Measurements from ENCODE around the gene GARIN5A. TPM values are rescaled to one million over a fixed set of nuclear protein-coding genes. Genes with fewer than 3 reads are reported as not detected.

GARIN5A gene
- polyA plus RNA-seq, 3 donors: 7.9 to 10.7 (median 10.0) TPM

DNA sequence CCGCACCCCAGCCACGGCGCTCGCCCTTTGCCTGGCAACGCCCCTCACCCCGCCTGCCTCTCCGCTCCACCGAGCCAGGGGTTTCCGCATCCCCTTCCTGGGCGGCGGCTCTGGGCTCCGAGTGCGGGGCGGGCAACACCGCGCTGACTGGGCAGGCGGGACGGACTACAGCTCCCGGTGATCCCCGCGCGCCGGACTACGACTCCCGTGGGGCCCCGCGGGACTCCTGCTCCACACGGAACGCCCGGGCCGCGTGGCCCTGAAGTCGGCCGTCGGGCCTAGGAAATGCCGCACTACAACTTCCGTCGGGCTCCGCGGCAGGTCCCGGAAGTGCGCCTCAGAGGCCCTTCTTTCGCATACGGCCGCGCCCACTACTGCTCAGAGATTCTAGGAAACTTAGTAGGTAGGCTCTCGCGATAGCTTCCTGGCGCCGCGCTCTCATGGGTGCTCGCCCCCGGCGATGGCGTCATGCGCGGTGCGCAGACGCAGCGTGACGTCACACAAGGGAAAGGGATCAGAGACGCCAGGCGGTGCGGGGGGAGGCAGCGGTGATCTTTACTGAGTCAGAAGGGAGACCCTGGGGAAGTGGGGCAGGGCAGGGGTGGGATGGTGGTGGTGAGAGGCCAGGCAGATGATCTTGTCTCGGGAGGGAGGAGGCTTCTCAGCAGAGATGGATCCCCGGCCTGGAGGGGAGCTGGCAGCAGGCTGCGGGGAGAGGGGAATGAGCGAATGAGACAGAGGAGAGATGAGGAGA, 34.6 kb upstream of the GARIN5A start, which contains the start of gene JOSD2:
TSS of gene JOSD2 (minus strand) at position 123 of the 754 bp plus-strand sequence. CDS start 760 bp downstream, outside the sequence.
- peak; percentile 99 for DNase-seq

- peak; percentile 86 for DNase-seq
These were observed 34.0 kb upstream of the GARIN5A start for GRCh38 chr19:50510700-50511068.

DNA sequence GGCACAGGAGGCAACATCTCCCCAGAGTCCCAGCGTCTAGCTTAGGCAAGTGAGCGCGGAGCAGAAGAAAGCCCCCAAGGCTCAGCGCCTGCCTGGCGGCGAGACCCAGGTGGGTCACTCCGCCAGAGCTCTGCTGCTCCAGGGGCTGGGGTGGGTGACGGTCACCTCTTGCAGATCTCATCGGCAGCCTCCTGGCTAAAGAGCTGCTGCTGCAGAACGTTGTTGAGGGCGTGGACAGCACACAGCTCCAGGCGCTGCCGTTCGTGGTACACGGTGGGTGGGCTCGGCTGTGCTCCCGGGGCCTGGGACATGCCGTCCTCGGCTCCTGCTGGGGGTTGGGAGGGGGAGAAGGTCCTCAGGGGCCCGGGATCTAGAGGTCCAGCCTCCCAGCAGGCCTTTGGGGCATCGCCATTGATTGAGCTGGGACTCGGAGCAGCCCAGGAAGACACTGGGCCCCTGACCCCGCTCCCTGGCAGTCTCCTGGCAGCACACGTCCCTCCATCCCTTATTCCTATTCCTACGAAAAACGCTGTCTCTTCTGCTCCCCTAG, 33.5 kb upstream of the GARIN5A start:
- DNase-seq: no peak

GRCh38 chr19:50509366-50509765, 32.7 kb upstream of the GARIN5A start:
- no peak for DNase-seq

GRCh38 chr19:50508843-50509190, 32.2 kb upstream of the GARIN5A start:
- DNase-seq: no peak

GRCh38 chr19:50507376-50507775, 30.7 kb upstream of the GARIN5A start:
- DNase-seq: no peak

DNA sequence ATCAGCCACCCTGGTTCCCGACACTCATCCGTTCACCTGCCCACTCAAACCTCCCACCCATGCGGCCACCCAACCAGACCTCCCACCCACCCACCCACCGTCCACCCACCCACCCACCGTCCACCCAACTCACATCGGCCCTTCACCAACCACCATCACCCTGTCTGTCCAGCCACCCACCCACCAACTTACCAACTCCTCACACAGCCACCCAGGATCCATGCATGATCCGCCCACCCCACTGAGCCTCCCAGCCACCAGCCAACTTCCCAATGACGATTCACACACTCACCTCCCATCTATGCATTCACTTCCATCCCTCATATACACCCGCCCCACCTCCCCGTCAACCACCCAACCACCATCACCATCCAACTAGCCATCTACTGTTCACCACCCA, 30.1 kb upstream of the GARIN5A start:
- no peak for DNase-seq

GRCh38 chr19:50505856-50506611, 29.4 kb upstream of the GARIN5A start:
- no peak for DNase-seq

GRCh38 chr19:50501568-50502475, 25.2 kb upstream of the GARIN5A start:
- no peak for DNase-seq

- DNase-seq: no peak
These were observed 24.5 kb upstream of the GARIN5A start for GRCh38 chr19:50501186-50501567.

DNA sequence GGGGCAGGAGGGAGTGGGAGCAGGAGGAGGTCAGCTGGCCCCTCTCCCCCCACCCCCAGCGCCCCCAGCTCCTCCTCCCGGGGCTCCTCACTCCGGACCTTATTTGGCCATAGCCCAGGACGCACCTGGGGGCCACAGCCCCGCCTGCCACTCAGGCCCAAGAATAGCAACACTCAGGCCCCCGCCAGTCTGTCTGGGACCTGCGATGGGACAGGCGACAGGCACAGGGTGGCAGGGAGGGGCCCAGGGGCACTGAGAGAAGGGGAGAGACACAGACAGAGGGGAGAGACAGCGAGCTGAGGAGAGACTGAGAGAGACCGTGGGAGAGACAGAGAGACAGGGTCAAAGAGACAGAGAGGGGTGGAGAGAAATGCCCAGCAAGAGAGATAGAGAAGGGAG, 24.1 kb upstream of the GARIN5A start:
- no peak for DNase-seq

- DNase-seq: no peak
These were observed 23.6 kb upstream of the GARIN5A start for GRCh38 chr19:50500060-50500752.

GRCh38 chr19:50498219-50499056, 21.8 kb upstream of the GARIN5A start:
- no peak for DNase-seq

DNA sequence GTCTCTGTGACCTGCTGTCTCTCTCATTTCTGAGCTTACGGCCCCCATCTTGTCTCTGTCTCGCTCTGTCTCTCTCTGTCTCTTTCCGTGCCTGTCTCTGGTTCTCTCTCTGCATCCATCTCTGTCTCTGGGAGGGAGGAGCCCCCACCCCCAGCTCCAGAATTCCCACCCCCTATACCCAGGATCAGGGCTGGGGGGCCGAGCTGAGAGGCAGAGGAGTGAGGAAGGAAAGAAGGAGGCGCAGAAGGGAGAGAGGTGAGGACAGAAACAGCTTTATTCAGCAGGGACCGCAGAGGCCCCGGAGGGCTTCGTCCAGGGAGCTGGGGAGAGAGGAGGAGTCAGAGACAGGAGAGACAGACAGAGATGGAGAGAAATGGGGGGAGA, 20.4 kb upstream of the GARIN5A start:
- DNase-seq: no peak

DNA sequence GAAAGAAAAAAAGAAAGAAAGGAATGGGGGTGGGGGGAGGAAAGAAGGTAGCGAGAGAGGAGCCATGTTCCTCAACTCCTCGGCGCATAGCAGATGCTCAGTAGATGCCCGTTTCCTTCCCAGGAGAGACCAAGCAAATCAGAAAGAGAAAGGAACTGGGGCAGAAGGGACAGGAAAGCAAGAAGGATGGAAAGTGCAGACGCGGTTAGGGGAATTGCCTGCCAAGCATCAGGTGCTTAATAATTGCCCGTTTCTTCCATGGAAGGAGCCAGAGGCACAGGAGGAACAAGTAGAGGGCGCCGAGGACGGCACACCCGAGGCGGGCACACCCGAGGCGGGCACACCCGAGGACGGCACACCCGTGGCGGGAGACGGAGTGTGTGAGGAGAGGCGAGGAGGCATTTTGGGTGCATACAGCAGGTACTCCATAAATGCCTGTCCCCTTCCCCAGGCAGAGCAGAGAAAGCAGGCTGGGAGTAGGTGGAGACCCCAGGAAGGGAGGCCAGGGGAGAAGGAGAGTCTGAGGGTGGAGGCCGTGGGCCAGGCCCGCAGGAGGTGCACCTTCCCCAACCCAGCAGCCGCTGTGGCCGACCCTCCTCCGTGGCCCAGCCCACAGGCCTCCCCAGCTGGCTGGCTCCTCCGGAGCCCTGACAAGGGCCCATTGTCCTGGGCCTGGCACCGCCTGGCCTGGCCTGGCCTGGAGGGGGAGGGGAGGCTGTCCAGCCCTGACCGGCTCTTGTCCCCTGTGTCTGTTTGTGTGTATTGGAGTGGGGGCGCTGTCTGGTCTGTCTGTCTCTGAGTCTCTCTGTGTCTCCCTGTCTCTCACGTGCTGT, 19.8 kb upstream of the GARIN5A start:
- no peak for DNase-seq

DNA sequence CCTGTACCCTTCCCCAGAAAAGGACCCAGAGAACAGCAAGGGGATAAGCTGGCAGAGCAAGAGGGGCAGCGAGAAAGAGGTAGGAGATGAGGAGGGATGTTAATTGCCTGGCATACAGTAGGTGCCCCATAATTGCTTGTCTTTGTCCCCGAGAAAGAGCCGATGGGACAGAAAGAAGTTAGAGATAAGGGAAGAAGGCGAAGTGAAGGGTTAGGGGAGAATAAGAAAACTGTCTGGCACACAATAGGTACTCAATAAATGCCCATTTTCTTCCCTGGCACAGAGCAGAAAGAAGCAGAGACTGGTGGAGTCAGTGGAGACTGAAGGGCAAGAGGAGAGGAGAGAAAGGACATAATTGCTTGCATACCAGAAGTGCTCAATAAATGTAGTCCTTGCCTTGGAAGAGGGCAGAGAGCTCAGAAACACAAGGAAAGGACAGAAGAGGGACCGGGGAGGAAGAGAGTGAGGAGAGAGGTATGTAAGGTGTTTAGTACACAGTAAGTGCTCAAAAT, 18.4 kb upstream of the GARIN5A start:
- DNase-seq: no peak

- no peak for DNase-seq
These were observed 17.8 kb upstream of the GARIN5A start for GRCh38 chr19:50494186-50495019.

- no peak for DNase-seq
These were observed 16.5 kb upstream of the GARIN5A start for GRCh38 chr19:50493171-50493570.
